ENCODE measurements around the gene EXOC3.
A peak's percentile ranks its signal among the peaks of the same experiment; 100 is the strongest.

The EXOC3 gene

DNA sequence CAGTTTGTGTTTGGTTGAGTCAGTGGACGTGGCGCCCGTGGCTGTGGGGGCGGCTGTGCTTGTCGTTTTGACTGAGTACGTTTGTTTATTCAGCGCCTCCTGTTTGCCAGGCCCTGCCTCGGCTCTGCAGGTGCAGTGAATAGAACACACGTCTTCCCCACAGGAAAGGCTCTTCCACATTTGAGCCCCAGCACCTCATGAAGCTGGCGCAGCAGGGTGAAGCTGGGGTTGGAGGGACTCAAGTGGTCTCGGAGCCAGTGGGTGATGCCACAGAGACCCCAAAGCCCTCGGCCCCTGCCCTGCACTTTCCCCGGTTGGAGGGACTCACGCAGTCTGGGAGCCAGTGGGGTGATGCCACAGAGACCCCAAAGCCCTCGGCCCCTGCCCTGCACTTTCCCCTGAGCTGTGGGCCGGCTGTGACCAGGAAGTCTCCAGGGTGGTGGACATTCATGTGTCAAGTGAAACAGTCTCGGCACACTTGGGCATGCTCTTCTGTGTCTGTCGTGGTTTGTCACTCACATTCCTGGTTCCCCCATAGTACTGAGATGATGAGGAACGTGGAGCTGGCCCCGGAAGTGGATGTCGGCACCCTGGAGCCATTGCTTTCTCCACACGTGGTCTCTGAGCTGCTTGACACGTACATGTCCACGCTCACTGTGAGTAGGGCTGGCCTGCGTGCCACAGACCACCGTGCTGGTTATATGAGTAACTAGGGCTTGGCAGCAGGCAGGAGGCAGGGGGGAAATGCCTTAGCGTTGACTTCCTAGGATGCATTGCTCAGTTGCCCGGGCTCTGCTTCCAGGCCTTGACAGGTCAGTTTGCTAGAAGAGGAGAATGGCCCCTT, 13.6 kb downstream of the EXOC3 start:
- no peak for DNase-seq (ENCODE audit: low read depth in 3 of 3)

DNA sequence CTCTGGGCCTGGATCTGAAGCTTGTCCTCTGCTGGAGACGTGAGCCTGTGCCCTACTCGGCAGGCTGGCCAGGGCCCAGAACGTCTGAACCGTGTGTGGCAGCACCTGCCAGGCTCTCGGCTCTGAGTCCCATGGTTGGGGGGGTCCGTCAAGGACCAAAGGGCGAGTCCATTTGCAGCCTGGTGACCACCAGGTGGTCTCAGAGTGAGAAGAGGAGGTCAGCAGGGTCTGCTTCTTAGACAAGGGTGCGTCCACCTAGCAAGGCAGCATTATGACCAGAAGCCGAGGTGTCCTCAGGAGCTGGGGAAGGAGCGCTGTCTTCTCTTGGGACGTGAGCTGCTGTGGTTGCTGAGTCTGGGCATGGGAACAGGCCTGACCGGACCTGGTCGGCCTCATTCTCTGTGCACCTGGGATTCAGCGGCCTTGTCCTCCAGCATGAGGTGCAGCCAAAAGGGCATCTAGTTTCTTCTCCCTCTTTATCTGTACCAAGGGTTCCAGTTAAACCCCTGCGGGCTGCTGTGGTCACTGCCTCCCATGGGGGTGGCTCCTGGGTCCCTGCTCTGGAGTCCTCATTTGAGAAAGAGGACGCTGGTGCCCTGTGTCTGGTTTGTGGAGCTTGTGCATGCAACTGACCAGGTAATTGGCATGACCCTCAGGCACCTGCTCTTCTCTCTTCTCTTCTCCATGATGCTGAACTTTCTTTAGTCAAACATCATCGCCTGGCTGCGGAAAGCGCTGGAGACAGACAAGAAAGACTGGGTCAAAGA, 14.4 kb downstream of the EXOC3 start:
- no peak for DNase-seq (ENCODE audit: low read depth in 3 of 3)

DNA sequence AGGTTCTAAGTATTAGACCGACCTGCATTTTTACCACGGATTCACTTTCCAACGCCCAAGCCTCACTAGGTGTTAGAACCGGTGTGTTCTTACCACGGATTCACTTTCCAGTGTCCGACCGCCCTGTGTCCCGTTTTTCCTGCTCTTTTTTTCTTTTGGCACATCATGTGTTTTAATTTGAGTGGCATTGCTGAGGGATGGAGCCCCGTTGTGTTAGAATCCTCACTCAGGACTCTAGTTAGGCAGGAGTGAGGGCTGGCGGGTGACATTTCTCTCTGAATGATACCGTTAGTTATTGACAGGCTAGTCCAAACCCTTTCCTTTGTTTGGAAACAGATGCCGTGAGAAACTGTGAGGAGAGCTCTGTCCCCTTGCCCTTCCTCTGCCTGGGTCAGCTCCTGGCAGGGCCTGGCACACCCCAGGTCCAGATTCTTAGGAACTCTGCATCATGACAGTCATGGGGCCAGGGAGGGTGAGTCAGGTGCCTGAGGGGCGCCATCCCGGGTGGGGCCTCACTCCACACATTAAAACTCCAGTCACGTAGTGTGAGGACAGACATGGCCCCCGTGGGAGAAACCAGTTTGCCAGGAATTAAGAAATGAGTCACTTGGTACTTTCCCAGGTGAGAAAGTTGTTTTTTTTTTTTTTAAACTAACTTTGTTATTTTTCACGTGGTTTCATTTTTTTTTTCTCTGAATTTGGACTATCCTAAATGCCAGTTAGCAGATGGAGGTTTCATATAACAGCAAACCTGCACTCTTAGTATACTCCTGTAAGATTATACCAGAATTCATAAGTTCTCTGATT, 15.8 kb downstream of the EXOC3 start:
- DNase-seq (ENCODE audit: low read depth in 3 of 3): peak in 2 of 3 donors; percentile 53 to 67

DNA sequence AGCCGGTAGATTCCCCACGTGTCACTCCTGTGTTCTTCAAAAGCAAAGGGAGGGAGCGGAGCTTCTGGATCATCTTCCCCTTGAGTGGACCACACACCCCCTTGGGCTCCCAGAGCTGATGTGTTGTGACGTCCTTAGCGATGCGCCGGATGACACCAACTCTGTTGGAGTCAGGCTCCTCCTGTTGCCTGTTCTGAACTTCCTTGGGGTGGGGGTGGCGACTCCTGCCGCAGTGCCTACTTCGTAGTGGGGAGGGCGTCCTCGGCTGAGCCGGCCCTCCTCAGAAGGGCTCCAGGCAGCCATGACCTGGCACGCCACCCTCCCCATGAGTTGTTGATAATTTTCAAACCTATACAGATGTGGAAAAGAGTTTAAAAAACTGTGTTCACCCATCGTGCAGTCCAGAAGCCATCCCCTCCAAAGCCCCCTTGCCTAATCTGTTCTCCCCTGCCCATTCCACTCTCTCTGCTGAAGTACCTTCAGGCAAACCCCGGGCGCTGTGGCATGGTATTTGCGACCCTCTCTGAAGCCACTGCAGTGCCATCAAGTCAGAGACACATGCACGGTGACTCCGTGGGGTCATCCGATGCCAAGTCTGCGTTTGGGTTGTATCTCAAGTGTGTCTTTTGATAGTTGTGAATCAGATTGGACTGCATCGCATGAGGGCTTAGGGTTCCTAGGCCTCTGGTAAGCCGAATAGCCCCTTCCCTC, 16.7 kb downstream of the EXOC3 start:
- DNase-seq (ENCODE audit: low read depth in 3 of 3): no peak

DNA sequence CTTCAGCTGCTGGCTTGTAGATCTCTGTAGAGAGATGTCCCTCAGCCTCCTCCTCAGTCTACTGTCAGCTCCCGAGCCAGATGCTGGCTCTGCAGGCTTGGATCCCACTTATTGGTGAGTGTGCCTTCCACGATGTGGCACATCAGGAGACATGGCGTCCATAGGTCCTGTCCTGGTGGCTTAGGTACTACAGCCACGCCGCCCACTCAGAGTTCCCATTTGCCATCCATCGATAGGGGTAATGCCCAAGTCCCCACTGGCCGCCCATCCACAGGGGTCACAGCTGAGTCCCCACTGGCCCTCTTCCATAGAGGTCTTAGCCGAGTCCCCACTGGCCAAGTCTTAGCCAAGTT, 17.3 kb downstream of the EXOC3 start:
- DNase-seq (ENCODE audit: low read depth in 3 of 3): no peak

DNA sequence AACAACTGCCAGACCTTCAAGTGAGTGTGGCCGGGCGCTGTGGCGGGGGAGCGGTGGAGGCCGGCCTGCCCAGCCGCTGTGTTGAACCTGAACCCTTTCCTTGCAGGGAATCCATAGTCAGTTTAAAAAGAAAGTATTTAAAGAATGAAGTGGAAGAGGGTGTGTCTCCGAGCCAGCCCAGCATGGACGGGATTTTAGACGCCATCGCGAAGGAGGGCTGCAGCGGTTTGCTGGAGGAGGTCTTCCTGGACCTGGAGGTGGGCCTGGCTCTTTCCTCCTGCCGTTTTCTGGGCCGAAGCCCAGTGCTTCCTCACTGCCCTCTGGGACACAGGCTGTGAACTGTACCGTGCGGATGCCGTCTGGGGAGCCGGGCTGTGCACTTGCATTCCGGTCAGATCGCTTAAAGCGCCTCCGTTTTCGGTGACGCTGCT, 19.1 kb downstream of the EXOC3 start:
- no peak for DNase-seq (ENCODE audit: low read depth in 3 of 3)

DNA sequence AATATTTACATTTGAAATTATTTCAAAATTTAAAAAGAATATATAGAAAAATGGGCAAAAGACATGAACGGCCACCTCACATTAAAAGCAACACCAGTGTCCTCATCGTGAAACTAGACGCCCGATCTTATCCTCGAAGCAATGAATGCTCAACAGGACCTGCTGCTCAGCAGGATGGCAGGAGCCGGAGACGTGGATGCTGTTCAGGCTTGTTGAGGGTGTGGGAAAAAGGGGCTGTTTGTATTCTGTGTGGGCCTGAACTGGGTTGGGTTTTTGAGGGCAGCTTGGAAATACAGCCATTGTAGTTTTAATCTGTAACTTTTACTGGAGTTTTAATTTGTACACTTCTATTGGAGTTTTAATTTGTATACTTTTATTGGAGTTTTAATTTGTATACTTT, 20.3 kb downstream of the EXOC3 start:
- DNase-seq (ENCODE audit: low read depth in 3 of 3): no peak

DNA sequence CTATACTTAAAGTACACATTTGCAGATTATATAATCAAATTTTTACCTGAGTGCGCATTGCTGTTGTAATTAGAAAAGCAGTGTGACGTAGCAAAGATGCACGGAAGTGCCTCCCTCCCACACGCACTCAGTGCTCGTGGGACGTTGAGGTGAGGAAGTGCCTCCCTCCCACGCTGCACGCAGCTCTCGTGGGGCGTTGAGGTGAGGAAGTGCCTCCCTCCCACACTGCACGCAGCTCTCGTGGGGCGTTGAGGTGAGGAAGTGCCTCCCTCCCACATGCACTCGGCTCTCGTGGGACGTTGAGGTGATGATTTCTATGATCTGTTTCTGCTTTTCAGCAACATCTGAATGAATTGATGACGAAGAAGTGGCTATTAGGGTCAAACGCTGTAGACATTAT, 21.0 kb downstream of the EXOC3 start:
- DNase-seq (ENCODE audit: low read depth in 3 of 3): no peak

DNA sequence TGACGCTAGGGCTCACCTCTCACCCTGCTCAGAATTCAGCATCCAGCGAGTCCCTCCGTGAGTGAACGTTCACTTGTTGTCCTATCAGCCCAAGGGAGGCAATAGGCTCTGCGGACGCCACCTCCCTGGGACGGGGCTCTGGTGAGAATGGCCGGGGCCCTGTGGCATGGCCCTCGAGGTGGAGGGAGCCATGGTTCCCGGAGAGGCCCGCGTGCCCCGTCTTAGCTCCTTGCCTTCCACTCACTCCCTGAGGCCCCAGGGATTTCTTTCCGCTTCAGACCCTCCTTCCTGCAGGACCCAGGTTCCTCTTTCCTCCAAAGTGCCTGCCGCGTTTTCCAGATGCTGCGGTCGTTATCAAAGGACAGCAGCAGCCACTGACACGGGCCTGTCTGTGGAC, 21.5 kb downstream of the EXOC3 start:
- DNase-seq (ENCODE audit: low read depth in 3 of 3): no peak

DNA sequence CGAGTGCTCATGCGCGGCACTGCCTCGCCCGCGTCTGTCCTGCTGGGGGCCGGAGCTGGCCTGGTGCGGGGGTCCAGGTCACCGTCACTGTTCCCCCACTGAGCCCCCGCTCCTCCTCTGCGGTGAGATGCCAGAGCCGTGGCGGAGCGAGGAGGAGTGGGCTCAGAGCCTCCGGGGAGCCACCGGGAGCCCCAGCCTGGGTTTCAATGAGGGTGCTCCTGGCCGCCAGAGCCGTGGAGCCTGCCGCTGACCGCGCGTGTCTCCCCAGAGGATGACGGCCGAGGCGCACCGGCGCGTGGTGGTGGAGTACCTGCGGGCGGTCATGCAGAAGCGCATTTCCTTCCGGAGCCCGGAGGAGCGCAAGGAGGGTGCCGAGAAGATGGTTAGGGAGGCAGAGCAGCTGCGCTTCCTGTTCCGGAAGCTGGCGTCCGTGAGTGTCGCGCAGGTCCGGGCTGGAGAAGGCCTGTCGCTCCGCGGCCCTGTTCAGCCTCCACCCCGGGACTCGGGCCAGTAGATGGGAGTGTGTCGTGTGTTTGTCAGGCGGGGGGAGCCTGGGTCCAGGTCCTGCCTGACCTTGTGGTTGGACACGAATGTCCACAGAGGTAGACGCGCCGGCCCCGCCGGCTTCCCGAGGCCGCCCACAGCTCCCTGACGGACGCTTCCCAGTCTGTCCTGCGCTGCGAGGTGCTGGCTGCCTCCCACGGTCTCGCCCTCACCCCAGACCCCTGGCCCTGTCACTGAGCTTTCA, 22.0 kb downstream of the EXOC3 start:
- no peak for DNase-seq (ENCODE audit: low read depth in 3 of 3)

DNA sequence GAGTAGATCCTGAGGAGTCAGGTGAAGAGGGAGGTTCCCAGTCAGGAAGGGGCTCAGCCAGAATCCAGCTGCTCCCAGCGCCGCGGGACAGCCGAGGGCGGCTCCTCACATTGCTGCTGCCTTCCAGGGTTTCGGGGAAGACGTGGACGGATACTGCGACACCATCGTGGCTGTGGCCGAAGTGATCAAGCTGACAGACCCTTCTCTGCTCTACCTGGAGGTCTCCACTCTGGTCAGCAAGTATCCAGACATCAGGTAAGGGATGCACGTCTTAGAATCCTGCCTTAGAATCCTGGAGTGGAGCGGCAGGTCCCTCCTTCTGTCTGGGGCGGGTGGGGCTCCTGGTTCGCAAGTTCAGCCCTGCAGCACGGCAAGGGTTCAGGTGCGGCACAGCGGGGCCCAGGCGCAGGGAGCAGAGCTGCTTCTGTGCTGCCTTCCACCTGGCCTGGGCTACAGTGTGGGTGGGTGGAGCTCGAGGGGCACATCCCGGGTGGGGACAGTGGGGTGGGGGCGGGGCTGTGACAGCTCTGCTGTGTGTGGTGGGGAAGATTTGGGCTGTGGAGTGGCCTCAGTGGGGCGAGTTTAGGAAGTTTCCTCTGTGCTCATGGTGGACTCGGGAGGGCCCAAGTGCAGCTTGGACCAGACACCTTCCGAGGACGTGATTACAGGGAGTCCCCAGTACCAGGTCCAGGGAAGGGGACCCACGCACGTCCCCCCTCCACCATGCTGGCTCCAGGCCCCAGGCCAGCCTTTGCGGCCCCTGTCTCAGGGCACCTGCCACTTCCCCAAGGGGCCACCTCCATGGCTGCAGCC, 22.8 kb downstream of the EXOC3 start:
- no peak for DNase-seq (ENCODE audit: low read depth in 3 of 3)

DNA sequence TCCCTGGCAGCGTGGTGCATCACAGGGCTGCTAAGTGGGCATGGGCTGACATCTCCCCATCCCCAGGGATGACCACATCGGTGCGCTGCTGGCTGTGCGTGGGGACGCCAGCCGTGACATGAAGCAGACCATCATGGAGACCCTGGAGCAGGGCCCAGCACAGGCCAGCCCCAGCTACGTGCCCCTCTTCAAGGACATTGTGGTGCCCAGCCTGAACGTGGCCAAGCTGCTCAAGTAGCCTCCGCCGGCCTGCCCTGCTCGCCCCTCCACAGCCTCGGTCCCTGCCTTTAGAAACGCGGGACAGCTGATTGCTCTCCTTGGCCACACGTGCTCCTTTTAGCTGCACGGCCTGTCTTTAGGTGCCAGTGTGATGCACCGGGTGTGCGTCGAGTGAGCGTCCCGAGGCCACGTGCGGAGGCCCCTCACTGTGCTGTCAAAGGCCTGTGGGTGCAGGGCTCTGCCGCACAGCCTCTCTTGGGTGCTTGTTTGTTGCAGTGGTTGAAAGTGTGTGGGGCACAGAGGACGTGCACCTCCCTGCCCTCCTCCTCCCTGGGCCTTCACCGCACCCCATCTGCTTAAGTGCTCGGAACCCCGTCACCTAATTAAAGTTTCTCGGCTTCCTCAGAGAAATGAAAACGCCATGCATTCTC, 23.8 kb downstream of the EXOC3 start:
- no peak for DNase-seq (ENCODE audit: low read depth in 3 of 3)

DNA sequence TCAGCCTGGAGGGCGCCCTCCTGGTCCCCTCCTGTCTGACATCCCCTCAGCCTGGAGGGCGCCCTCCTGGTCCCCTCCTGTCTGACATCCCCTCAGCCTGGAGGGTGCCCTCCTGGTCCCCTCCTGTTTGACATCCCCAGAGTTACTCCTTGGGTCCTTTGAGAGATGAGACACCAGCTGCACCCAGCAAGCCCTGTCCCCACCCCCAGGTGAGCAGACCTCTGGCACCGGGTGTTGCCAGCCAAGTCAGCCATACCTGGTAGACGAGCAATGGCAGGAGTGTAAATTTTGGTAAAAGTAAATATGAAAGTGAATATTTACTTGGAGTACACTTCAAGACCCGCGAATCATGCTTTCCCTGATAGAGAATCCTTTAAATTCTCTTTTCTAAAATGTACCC, 25.4 kb downstream of the EXOC3 start:
- DNase-seq (ENCODE audit: low read depth in 3 of 3): no peak

DNA sequence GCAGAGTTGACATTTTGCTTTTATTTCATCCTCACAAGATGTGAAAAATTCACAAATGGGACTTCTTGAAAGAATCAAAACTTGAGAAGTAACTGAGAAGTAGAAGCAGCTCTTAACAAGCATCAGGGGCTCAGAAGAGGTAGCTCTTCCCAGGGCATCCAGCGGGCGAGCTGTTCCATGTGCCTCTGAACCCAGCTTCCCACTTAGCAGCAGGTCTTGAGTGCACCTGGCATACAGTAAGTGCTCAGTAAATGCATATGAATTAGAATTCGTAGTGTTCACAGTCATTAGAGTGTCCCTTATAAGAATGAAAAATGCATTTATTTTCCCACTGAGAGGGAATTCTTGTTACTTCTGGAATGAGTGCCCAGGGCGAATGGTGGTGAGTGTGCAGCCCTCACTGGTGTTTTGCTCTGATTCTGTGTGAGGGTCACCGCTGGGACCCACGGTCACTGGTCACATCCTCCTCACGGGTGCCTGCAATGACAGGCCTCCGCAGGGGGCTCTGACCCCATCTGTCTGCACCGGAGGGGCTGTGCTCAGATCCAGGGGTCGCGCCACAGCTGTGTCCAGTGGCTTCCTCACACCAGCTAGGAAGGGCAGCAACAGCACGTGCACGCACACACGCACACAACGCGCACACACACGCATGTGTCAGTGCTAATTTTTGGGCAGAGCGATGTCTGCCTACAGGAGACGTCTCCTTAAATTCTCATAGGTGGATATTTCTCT, 26.9 kb downstream of the EXOC3 start:
- DNase-seq (ENCODE audit: low read depth in 3 of 3): no peak

DNA sequence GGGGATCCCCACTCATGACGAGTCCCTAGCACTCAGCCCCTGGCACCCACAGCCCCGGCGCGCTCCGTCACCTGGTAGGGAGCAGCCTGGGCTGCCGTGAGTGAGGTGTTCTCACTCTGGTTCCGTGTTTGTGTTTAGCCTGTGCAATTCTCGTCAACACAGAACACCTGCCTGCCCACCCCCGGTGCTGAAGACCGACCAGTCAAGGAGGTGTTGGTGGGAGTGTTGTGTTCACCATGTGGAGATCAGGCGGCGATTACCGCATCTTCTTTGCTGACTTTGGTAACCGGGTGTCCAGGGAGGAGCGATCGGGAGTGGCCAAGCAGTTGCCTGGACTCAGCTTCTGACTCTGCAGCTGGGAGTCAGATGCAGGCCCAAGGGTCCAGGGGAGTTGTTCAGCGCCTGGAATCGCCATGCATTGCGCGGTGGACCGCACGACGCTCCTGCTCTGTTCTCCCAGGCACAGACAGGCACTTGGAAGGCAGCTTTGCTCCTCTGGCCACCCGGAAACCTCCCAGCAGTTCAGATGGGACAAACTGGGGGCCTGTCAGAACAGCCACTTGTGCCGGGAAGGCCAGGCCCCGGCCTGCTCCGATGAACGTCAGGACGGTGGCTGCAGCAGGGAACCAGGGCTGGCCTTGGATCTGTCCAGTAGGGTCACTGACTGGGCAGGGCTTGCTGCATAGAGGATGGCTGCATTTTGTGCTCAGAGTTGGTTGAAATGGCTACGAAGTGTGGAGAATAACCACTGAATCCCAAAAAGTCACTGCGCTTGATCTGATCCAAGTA, 28.2 kb downstream of the EXOC3 start:
- no peak for DNase-seq (ENCODE audit: low read depth in 3 of 3)

DNA sequence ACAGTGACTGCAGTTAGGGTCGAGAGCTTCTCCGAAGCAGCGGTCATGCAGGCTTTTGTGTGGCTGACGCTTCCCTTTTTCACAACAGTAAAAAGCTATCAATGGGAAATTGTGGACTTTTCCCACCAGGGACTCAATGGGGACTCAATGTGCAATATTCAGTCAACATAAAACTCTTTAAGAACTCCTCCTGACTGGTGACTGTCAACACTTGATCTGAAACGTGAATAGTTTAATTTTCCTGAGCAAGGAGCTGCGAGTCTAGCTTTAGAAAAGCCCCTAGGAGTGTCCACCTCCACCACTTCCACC, 28.7 kb downstream of the EXOC3 start:
- no peak for DNase-seq (ENCODE audit: low read depth in 3 of 3)

DNA sequence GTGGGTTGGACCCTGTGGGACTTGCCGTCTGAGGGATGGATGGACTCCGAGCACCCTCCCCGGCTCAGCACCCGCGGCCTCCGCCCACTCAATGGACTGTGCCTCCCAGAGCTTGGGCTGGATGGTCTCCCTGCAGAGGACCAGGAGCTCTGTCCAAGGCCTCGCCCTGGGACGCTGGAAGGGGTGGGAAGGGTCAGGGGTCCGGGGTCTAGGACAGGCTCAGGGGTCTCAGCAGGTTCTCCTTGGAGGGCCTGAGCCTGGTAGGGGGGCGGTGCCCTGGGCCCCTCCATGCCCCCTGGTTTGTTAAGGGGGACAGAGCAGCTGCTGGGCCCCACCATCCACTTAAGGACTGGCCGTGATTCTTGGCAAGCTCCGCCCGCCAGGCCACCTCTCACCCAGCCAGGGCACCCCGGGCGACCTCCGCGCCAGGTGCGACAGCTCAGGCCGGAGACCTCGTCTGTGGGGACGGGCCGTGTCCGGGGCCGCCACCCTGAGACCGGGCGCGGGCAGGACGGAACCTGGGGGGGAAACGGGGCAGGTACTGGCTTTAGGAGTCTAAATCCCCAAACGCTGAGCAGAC, 29.2 kb downstream of the EXOC3 start:
- no peak for DNase-seq (ENCODE audit: low read depth in 3 of 3)

All from stimulated activated CD4-positive, alpha-beta T cell treated with anti-CD3 and anti-CD28 coated beads, TNF-alpha, amount 100 ng/mL, for 48 hours (primary cell).